GM18511 (cell line): ENCODE results near the gene RGS7.

Experiments used
- ATAC-seq: cut with Tn5 transposase; IDR thresholded peaks from one replicate; pipeline ENCODE4 v1.9.1; 2021; ENCODE audit warnings: mild to moderate bottlenecking, moderate library complexity; ENCODE audit not compliant: unreplicated experiment

Gene RGS7

GRCh38 chr1:241356519-241357365 is at the start of gene RGS7:
Gene RGS7, minus strand, starts transcription at chr1:241357205.
- peak; percentile 73 for ATAC-seq

- no peak for ATAC-seq
These were observed 49.4 kb upstream of the RGS7 start for GRCh38 chr1:241406421-241406820.

GRCh38 chr1:241401156-241401555 is 44.2 kb upstream of the RGS7 start:
- ATAC-seq, result no peak

GRCh38 chr1:241396747-241397681 is 40.0 kb upstream of the RGS7 start:
- no peak for ATAC-seq

GRCh38 chr1:241391926-241392710 is 35.1 kb upstream of the RGS7 start:
- no peak for ATAC-seq

- ATAC-seq, result no peak
These were observed 33.5 kb upstream of the RGS7 start for GRCh38 chr1:241390526-241390925.

GRCh38 chr1:241389400-241389799 is 32.4 kb upstream of the RGS7 start:
- ATAC-seq, result no peak

GRCh38 chr1:241387216-241387615 is 30.2 kb upstream of the RGS7 start:
- ATAC-seq, result no peak

GRCh38 chr1:241376701-241377100 is 19.7 kb upstream of the RGS7 start:
- no peak for ATAC-seq

GRCh38 chr1:241375886-241376285 is 18.9 kb upstream of the RGS7 start:
- ATAC-seq, result no peak

GRCh38 chr1:241366196-241366595 is 9.2 kb upstream of the RGS7 start:
- no peak for ATAC-seq

- ATAC-seq, result no peak
These were observed 5.3 kb upstream of the RGS7 start for GRCh38 chr1:241362350-241362749.

GRCh38 chr1:241357366-241358340 is 648 bp upstream of the RGS7 start:
- ATAC-seq, result no peak

GRCh38 chr1:241356187-241356518 is 852 bp downstream of the RGS7 start:
- ATAC-seq, result no peak

GRCh38 chr1:241355311-241356010 is 1.5 kb downstream of the RGS7 start:
- ATAC-seq, result no peak

GRCh38 chr1:241352401-241352800 is 4.6 kb downstream of the RGS7 start:
- no peak for ATAC-seq

GRCh38 chr1:241351841-241352240 is 5.2 kb downstream of the RGS7 start:
- ATAC-seq, result no peak

GRCh38 chr1:241343956-241344355 is 13.0 kb downstream of the RGS7 start:
- no peak for ATAC-seq

GRCh38 chr1:241336335-241336734 is 20.7 kb downstream of the RGS7 start:
- ATAC-seq, result no peak
